HCT116 (cell line): Measurements from ENCODE around the gene TMC1.

ENCODE experiments used
- EGR1 ChIP-seq: IDR thresholded peaks from 2 replicates; pipeline ENCODE4 v1.6.1; 2012; ENCODE audit warnings: low read depth
- EZH2 ChIP-seq: fragments of 200-600 bp; sonication (generic); IDR thresholded peaks from 2 replicates; pipeline ENCODE4 v1.6.1; 2017; ENCODE audit warnings: antibody characterized with exemption, mixed run types
- POLR2A ChIP-seq: IDR thresholded peaks from 2 replicates; pipeline ENCODE4 v1.7.0; 2011; ENCODE audit warnings: borderline replicate concordance; ENCODE audit not compliant: insufficient read depth, insufficient read length; ENCODE audit errors: extremely low read depth
- POLR2AphosphoS5 ChIP-seq: IDR thresholded peaks from 2 replicates; pipeline ENCODE4 v1.6.1; 2011; ENCODE audit warnings: mild to moderate bottlenecking, low read depth, low read length, moderate library complexity
- RAD21 ChIP-seq: IDR thresholded peaks from 2 replicates; pipeline ENCODE4 v1.6.1; 2012; ENCODE audit warnings: low read depth, mild to moderate bottlenecking
- TF ChIP-seq, protein P1 (sequence below), 3 experiments: fragments of 200-600 bp in 1 of 3; sonication (generic) in 1 of 3; IDR thresholded peaks in 2 of 3; conservative IDR thresholded peaks in 1 of 3; 2 replicates each; pipeline ENCODE4 v1.5.1; 2012 to 2017; ENCODE audit warnings: low read depth in 2 of 3, low read length in 2 of 3, antibody characterized with exemption in 1 of 3, borderline replicate concordance in 1 of 3, control low read depth in 1 of 3, mild to moderate bottlenecking in 1 of 3, mixed read lengths in 1 of 3, mixed run types in 1 of 3, moderate library complexity in 1 of 3; ENCODE audit not compliant: insufficient read depth in 1 of 3
- TF ChIP-seq, protein P2 (sequence below): IDR thresholded peaks from 2 replicates; pipeline ENCODE4 v1.6.1; 2012

DNA sequence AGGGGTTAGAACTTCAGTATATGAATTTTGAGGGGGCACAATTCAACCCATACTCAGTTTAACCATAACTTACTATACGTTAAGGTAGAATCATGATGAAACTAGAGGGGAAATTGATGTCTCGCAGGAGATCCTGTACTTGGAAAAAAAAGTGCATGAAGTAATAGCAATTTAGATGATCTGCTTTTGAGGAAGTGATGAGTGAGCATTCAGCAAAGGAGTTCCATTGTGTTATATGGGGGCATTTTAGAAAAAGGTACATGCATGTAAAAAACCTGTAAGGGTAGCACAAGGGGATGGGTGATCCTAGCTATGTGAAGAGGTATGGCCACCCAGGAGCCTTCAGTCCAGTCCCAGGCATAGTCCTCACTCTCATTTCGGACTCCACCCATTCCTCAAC lies 14.8 kb upstream of the TMC1 start:
- TF ChIP-seq, protein P1, sequence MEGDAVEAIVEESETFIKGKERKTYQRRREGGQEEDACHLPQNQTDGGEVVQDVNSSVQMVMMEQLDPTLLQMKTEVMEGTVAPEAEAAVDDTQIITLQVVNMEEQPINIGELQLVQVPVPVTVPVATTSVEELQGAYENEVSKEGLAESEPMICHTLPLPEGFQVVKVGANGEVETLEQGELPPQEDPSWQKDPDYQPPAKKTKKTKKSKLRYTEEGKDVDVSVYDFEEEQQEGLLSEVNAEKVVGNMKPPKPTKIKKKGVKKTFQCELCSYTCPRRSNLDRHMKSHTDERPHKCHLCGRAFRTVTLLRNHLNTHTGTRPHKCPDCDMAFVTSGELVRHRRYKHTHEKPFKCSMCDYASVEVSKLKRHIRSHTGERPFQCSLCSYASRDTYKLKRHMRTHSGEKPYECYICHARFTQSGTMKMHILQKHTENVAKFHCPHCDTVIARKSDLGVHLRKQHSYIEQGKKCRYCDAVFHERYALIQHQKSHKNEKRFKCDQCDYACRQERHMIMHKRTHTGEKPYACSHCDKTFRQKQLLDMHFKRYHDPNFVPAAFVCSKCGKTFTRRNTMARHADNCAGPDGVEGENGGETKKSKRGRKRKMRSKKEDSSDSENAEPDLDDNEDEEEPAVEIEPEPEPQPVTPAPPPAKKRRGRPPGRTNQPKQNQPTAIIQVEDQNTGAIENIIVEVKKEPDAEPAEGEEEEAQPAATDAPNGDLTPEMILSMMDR (IDR thresholded peaks at IDR 0.05 in 2 of 3, conservative IDR thresholded peaks at IDR 0.05 in 1 of 3; ENCODE audit: borderline replicate concordance in 1 of 3, insufficient read depth in 1 of 3, low read depth in 2 of 3, low read length in 2 of 3) = no peak
- TF ChIP-seq RAD21 = no peak
- TF ChIP-seq EGR1 = no peak
- no peak for TF ChIP-seq EZH2
- TF ChIP-seq, protein P2, sequence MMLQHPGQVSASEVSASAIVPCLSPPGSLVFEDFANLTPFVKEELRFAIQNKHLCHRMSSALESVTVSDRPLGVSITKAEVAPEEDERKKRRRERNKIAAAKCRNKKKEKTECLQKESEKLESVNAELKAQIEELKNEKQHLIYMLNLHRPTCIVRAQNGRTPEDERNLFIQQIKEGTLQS = no peak
- no peak for TF ChIP-seq POLR2A
- no peak for TF ChIP-seq POLR2AphosphoS5
